Activated gamma-delta T cell (primary cell): ENCODE measurements around the gene KLHL28.
"Not testable (repeated sequence)": the region's sequence is repeated elsewhere in the genome, so short reads cannot be mapped to it uniquely, and the experiment has no call there.

Experiments
- DNase-seq: peaks from one replicate; lab custom pipeline; 2025; lab: John Stamatoyannopoulos, UW

Gene KLHL28

DNA sequence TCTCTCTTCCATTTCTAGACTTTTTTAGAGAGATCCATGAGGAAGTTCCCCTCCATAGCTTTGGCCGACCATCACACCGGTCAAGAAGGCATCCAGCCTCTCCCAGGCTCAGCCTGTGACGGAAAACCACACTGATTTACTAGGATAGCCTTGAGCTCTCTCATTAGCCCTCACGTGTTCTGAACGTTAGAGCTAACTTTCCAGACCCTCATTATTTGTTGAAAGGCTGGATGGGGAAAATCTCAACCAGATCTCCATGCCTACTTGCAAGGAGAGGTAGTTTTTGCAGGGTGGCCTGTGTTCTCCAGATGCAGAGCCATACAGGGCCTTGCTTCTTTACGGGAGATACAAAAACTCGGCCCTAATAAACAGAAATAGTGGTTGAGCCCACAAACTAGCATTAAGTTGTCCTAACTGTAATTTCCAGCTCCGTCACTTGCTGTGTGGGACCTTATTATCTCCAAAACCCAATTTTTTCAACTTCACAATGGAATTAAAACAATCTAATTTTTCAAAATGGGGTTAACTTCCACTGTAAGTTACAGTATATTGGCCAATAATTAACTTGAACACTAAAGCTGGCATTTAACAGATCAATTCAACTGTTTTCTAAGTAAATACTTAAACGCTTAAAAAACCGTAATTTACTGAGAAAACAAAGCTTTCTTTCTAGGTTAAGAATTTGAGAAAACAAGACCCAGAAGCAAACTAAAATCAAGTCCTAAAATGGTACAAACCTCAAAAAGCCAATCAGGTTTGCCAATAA, 65.3 kb downstream of the KLHL28 start:
- no peak for DNase-seq

DNA sequence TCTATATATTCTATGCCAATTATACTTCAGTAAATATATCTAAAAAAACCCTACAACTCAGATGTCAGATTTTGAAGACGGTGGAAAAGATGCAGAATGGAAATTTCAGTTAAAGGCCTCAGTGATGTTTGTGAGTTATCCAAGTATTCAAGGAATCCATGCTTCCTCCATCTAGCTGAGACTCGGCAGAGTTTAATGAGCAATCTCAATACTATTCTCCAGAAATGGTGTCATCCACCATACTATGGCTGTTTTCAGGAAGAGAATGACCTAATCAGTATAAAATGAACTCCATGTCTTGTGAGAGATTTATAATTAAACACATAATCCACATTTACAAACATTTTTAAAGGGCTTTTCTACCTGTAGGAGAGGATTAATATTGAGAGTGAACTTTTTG, 66.0 kb downstream of the KLHL28 start:
- no peak for DNase-seq

DNA sequence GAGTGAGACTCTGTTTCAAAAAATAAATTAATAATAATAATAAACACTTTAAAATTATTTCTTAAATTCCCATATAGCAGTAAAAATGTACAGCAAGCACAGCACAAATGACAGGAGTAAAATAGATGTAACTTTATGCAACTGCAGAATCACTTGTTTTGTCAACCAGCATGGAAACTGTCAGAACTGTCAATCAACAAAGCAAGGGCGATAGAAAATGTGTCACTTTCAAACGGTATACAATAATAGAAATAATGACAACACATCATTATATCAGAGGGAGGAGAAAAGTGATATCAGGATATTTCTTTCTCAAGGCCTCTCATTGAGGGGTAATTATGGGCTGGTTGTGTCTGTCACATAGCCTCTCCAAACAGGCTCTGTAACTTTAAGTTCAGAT, 68.2 kb downstream of the KLHL28 start:
- no peak for DNase-seq

DNA sequence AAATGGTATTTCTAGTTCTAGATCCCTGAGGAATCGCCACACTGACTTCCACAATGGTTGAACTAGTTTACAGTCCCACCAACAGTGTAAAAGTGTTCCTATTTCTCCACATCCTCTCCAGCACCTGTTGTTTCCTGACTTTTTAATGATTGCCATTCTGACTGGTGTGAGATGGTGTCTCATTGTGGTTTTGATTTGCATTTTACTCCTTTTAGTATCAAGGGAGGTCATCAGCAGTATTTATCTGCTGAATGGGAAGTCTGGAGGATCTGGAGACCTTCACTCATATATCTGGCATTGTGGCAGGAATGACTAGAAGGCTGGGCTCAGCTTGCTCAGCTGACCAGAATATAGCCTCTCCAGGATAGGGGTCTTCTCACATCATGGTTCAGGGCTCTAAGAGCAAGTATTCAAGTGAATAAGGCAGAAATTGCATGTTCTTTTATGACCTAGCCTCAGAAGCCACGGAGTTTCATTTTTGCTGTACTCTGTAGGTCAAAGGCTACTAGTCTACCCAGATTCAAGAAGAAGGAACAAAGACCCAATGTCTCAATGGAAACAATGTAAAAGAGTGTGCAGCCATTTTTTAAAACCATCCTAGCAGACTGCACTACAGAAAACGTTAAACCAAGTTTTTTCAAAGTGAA, 69.9 kb downstream of the KLHL28 start:
- DNase-seq: not testable (repeated sequence)

DNA sequence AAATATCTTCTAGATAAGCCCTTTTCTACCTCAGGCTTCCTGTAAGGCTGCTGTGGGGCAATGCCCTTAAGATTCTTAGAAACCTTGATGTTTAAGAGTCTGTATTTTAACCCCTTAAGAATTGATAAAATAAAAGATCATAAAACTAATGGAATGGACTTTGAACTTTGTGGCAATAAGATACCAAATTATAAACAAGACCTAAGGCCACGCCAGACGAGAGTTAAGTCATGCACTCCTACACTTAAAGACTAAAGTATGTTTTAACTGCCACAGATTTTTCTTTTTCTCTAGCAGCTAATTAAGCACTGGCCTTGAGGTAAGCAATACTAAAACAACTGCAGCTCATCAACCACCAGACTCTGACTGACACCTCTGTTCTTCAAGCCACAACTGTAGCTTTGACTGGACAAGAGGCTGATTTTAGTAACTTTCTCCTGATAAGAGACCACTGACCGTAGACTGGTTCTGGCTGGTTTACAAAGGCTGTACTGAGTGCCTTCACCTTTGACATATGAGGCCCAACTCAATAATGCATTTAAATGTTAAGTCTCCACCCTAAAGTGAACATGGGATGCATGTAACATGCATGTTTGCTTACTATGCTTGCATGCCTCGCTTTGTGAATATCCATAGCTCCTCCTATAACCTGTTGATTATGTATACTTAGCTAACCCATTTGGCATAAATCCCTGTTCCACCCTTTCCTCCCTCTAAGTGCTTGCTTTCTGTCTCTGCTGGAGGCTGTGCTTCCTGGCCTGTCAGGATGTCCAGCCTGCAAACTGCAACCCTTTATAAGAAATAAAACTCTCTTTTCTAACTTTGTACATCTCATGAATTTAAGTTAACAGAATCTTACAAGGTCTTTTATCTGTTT, 71.9 kb downstream of the KLHL28 start:
- no peak for DNase-seq

DNA sequence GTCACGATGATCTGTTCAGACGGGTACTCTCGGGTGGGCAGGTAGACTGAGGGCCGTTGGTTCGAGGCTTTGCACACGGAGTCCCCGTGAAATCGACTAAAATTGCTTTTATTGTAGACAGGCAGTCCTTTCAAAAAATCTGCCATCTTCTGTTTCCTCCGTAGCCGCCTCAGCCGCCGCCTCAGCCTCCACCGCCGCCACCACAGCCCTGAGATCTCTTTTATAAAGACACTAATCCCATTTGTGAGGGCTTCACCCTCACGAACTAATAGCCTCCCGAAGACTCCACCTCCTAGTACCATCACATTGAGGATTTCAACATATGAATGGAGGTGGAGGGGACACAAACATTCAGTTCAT, 74.2 kb downstream of the KLHL28 start:
- no peak for DNase-seq

DNA sequence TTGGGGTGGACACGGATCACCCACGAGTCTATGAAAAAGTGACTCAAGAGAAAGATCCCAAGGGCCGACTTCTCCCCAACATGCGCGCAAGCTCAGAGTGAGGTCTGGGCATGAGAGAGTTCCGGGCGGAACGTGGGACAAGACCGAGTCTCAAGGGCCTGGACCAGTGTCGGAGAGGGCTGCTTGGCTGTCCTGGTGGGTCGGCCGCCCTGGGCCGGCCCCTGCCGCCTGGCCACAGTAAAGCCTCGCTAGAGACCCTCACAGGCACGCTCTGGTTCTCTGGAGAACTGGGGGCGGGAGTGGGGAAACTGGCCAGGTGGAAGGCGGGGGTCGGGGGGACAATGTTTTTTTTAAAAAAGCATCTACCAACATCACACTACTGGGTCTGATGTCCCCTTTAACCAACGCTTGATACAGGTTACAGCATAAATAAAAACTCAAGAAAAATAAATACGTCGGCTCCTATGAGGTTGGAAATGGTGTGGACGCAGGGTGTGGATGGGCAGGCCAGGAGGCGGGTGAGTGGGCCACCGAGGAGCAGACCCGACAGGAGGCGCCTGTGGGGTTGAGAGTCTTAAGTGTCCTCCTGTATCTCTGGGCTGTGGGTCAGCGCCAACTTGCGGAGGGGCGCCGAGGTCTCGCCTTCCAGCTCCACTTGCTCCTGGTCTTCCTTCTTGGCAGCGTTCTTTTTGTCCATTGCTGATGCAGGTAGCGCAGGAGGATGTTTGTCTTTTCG, 74.7 kb downstream of the KLHL28 start:
- DNase-seq: no peak

DNA sequence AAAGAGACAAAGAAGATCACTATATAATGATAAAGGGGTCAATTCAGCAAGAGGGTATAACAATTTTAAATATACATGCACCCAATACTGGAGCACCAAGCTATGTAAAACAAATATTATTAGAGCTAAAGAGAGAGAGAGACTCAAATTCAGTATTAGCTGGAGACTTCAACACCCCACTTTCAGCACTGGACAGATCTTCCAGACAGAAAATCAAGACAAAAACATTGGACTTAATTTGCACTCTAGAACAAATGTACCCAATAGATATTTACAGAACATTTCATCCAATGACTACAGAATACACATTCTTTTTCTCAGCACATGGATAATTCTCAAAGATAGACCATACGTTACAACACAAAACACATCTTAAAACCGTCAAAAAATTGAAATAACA, 81.0 kb downstream of the KLHL28 start:
- no peak for DNase-seq
